Measurements from ENCODE around the gene TJP2. TPM values are rescaled to one million over a fixed set of nuclear protein-coding genes. Genes with fewer than 3 reads are reported as not detected.

The TJP2 gene
- total and polyA plus RNA-seq, 4 donors: 32.4 to 121 (median 110) TPM

GRCh38 chr9:69190863-69191181 is 16.7 kb downstream of the TJP2 start:
- 51 to 66% methylated on average over 1 of the region's 1 CpG for WGBS, 2 donors

GRCh38 chr9:69191231-69191630 is 17.2 kb downstream of the TJP2 start:
- DNase-seq: no peak
- Histone ChIP-seq H3K36me3 (ENCODE audit: control insufficient read depth in 1 of 2, insufficient read depth in 2 of 2, low read length in 1 of 2) (no peaks in the 10 kb centered on the region), H3K9me3 (ENCODE audit: control insufficient read depth, low read length) (no peaks in the 10 kb centered on the region), H3K27ac (ENCODE audit: low read depth in 1 of 2, low read length in 2 of 2) (no peak overlapping the region), H3K4me1 (ENCODE audit: control insufficient read depth in 1 of 2, insufficient read depth in 2 of 2, low read length in 2 of 2) (peaks cover 5 to 19% of the 10 kb centered on the region in 2 donors), H3K27me3 (ENCODE audit: control insufficient read depth in 1 of 2, insufficient read depth in 2 of 2, low read length in 1 of 2) (no peaks in the 10 kb centered on the region), H3K4me3 (ENCODE audit: low read length in 2 of 2) (no peak overlapping the region)
- 74 to 76% methylated on average over 3 of the region's 3 CpGs for WGBS, 2 donors
- intact Hi-C loops (cut with DNase I): loop anchor here in 1 of 2 donors (5.0 kb wide), 1 partner anchor 34 kb away; no protein-coding TSS in a partner anchor
- ATAC-seq (ENCODE audit: low FRiP score): no peak

More at GRCh38 chr9:69190863-69191181, 16.7 kb downstream of the TJP2 start:
- H3K9me3 ChIP-seq (ENCODE audit: control insufficient read depth, low read length): no peaks in the 10 kb centered on the region
- no peak overlapping the region for H3K4me3 ChIP-seq (ENCODE audit: low read length in 2 of 2)
- no peak overlapping the region for H3K27ac ChIP-seq (ENCODE audit: low read depth in 1 of 2, low read length in 2 of 2)
- ATAC-seq (ENCODE audit: low FRiP score): no peak
- H3K4me1 ChIP-seq (ENCODE audit: control insufficient read depth in 1 of 2, insufficient read depth in 2 of 2, low read length in 2 of 2): peaks cover 5 to 19% of the 10 kb centered on the region in 2 donors
- H3K27me3 ChIP-seq (ENCODE audit: control insufficient read depth in 1 of 2, insufficient read depth in 2 of 2, low read length in 1 of 2): no peaks in the 10 kb centered on the region
- no peak for DNase-seq
- no peaks in the 10 kb centered on the region for H3K36me3 ChIP-seq (ENCODE audit: control insufficient read depth in 1 of 2, insufficient read depth in 2 of 2, low read length in 1 of 2)
- intact Hi-C loops (cut with DNase I): loop anchor here in 1 of 2 donors (5.0 kb wide), 1 partner anchor 34 kb away; no protein-coding TSS in a partner anchor

- Histone ChIP-seq H3K9me3 (ENCODE audit: control insufficient read depth, low read length) (no peaks in the 10 kb centered on the region), H3K27ac (ENCODE audit: low read depth in 1 of 2, low read length in 2 of 2) (no peak overlapping the region), H3K4me3 (ENCODE audit: low read length in 2 of 2) (no peak overlapping the region), H3K27me3 (ENCODE audit: control insufficient read depth in 1 of 2, insufficient read depth in 2 of 2, low read length in 1 of 2) (no peaks in the 10 kb centered on the region), H3K4me1 (ENCODE audit: control insufficient read depth in 1 of 2, insufficient read depth in 2 of 2, low read length in 2 of 2) (peaks cover 4 to 18% of the 10 kb centered on the region in 2 donors), H3K36me3 (ENCODE audit: control insufficient read depth in 1 of 2, insufficient read depth in 2 of 2, low read length in 1 of 2) (no peaks in the 10 kb centered on the region)
- 93 to 96% methylated on average over 3 of the region's 3 CpGs for WGBS, 2 donors
- no peak for ATAC-seq (ENCODE audit: low FRiP score)
- DNase-seq: no peak
- intact Hi-C loops (cut with DNase I): loop anchor here in 1 of 2 donors (2.0 to 5.0 kb wide), 2 partner anchors 35 to 137 kb away; no protein-coding TSS in a partner anchor
These were observed 18.1 kb downstream of the TJP2 start for GRCh38 chr9:69192214-69192613.

GRCh38 chr9:69193685-69194032 is 19.6 kb downstream of the TJP2 start:
- 75 to 88% methylated on average over 1 of the region's 1 CpG for WGBS, 2 donors
- H3K4me1 ChIP-seq (ENCODE audit: control insufficient read depth in 1 of 2, insufficient read depth in 2 of 2, low read length in 2 of 2): peaks cover 2 to 7% of the 10 kb centered on the region in 2 donors

GRCh38 chr9:69194702-69195418 is 20.8 kb downstream of the TJP2 start:
- Histone ChIP-seq H3K9me3 (ENCODE audit: control insufficient read depth, low read length) (no peaks in the 10 kb centered on the region), H3K27ac (ENCODE audit: low read depth in 1 of 2, low read length in 2 of 2) (no peak overlapping the region), H3K4me3 (ENCODE audit: low read length in 2 of 2) (no peak overlapping the region), H3K36me3 (ENCODE audit: control insufficient read depth in 1 of 2, insufficient read depth in 2 of 2, low read length in 1 of 2) (no peaks in the 10 kb centered on the region), H3K27me3 (ENCODE audit: control insufficient read depth in 1 of 2, insufficient read depth in 2 of 2, low read length in 1 of 2) (no peaks in the 10 kb centered on the region), H3K4me1 (ENCODE audit: control insufficient read depth in 1 of 2, insufficient read depth in 2 of 2, low read length in 2 of 2) (peaks cover 2 to 4% of the 10 kb centered on the region in 2 donors)
- DNase-seq (no peak), ATAC-seq (ENCODE audit: low FRiP score) (no peak)
- intact Hi-C loops (cut with DNase I): loop anchor here in 1 of 2 donors (5.0 kb wide), 1 partner anchor 38 kb away; no protein-coding TSS in a partner anchor
- WGBS, 2 donors: 58 to 75% methylated on average over 5 of the region's 5 CpGs

More at GRCh38 chr9:69193685-69194032, 19.6 kb downstream of the TJP2 start:
- no peak overlapping the region for H3K4me3 ChIP-seq (ENCODE audit: low read length in 2 of 2)
- no peaks in the 10 kb centered on the region for H3K36me3 ChIP-seq (ENCODE audit: control insufficient read depth in 1 of 2, insufficient read depth in 2 of 2, low read length in 1 of 2)
- H3K27ac ChIP-seq (ENCODE audit: low read depth in 1 of 2, low read length in 2 of 2): no peak overlapping the region
- intact Hi-C loops (cut with DNase I): loop anchor here (1.0 to 5.0 kb wide), 3 partner anchors 36 to 139 kb away; no protein-coding TSS in a partner anchor
- H3K27me3 ChIP-seq (ENCODE audit: control insufficient read depth in 1 of 2, insufficient read depth in 2 of 2, low read length in 1 of 2): no peaks in the 10 kb centered on the region
- H3K9me3 ChIP-seq (ENCODE audit: control insufficient read depth, low read length): no peaks in the 10 kb centered on the region
- no peak for DNase-seq
- ATAC-seq (ENCODE audit: low FRiP score): no peak

GRCh38 chr9:69195668-69196067 is 21.6 kb downstream of the TJP2 start:
- Histone ChIP-seq H3K27me3 (ENCODE audit: control insufficient read depth in 1 of 2, insufficient read depth in 2 of 2, low read length in 1 of 2) (no peaks in the 10 kb centered on the region), H3K27ac (ENCODE audit: low read depth in 1 of 2, low read length in 2 of 2) (no peak overlapping the region), H3K36me3 (ENCODE audit: control insufficient read depth in 1 of 2, insufficient read depth in 2 of 2, low read length in 1 of 2) (no peaks in the 10 kb centered on the region), H3K4me3 (ENCODE audit: low read length in 2 of 2) (no peak overlapping the region), H3K9me3 (ENCODE audit: control insufficient read depth, low read length) (no peaks in the 10 kb centered on the region), H3K4me1 (ENCODE audit: control insufficient read depth in 1 of 2, insufficient read depth in 2 of 2, low read length in 2 of 2) (peaks cover 2 to 4% of the 10 kb centered on the region in 2 donors)
- 51 to 72% methylated on average over 3 of the region's 3 CpGs for WGBS, 2 donors
- ATAC-seq (ENCODE audit: low FRiP score) (no peak), DNase-seq (no peak)
- intact Hi-C loops (cut with DNase I): no loop called here

GRCh38 chr9:69197687-69198086 is 23.6 kb downstream of the TJP2 start:
- no peak overlapping the region for H3K27ac ChIP-seq (ENCODE audit: low read depth in 1 of 2, low read length in 2 of 2)
- peaks cover 0 to 2% of the 10 kb centered on the region in 2 donors for H3K4me1 ChIP-seq (ENCODE audit: control insufficient read depth in 1 of 2, insufficient read depth in 2 of 2, low read length in 2 of 2)
- ATAC-seq (ENCODE audit: low FRiP score) (no peak), DNase-seq (no peak)
- H3K36me3 ChIP-seq (ENCODE audit: control insufficient read depth in 1 of 2, insufficient read depth in 2 of 2, low read length in 1 of 2): no peaks in the 10 kb centered on the region
- intact Hi-C loops (cut with DNase I): no loop called here
- no peak overlapping the region for H3K4me3 ChIP-seq (ENCODE audit: low read length in 2 of 2)
- no peaks in the 10 kb centered on the region for H3K9me3 ChIP-seq (ENCODE audit: control insufficient read depth, low read length)
- H3K27me3 ChIP-seq (ENCODE audit: control insufficient read depth in 1 of 2, insufficient read depth in 2 of 2, low read length in 1 of 2): no peaks in the 10 kb centered on the region
- WGBS, 2 donors: 93 to 96% methylated on average over 4 of the region's 4 CpGs

- ATAC-seq (ENCODE audit: low FRiP score) (no peak), DNase-seq (no peak)
- Histone ChIP-seq H3K27me3 (ENCODE audit: control insufficient read depth in 1 of 2, insufficient read depth in 2 of 2, low read length in 1 of 2) (no peaks in the 10 kb centered on the region), H3K4me3 (ENCODE audit: low read length in 2 of 2) (no peak overlapping the region), H3K9me3 (ENCODE audit: control insufficient read depth, low read length) (no peaks in the 10 kb centered on the region), H3K27ac (ENCODE audit: low read depth in 1 of 2, low read length in 2 of 2) (no peak overlapping the region), H3K36me3 (ENCODE audit: control insufficient read depth in 1 of 2, insufficient read depth in 2 of 2, low read length in 1 of 2) (no peaks in the 10 kb centered on the region), H3K4me1 (ENCODE audit: control insufficient read depth in 1 of 2, insufficient read depth in 2 of 2, low read length in 2 of 2) (peaks cover 0 to 2% of the 10 kb centered on the region in 2 donors)
- 74 to 75% methylated on average over 7 of the region's 7 CpGs for WGBS, 2 donors
- intact Hi-C loops (cut with DNase I): no loop called here
These were observed 24.6 kb downstream of the TJP2 start for GRCh38 chr9:69198521-69199220.
